HG03066 (cell line): ENCODE data around the gene CST7.
A peak's percentile ranks its signal among the peaks of the same experiment; 100 is the strongest.
"Not testable (repeated sequence)": the region's sequence is repeated elsewhere in the genome, so short reads cannot be mapped to it uniquely, and the experiment has no call there.

ENCODE experiments used
- ATAC-seq: cut with Tn5 transposase; IDR thresholded peaks from one replicate; pipeline ENCODE4 v1.9.1; 2021; ENCODE audit warnings: low read depth; ENCODE audit not compliant: unreplicated experiment

The CST7 gene, protein sequence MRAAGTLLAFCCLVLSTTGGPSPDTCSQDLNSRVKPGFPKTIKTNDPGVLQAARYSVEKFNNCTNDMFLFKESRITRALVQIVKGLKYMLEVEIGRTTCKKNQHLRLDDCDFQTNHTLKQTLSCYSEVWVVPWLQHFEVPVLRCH

DNA sequence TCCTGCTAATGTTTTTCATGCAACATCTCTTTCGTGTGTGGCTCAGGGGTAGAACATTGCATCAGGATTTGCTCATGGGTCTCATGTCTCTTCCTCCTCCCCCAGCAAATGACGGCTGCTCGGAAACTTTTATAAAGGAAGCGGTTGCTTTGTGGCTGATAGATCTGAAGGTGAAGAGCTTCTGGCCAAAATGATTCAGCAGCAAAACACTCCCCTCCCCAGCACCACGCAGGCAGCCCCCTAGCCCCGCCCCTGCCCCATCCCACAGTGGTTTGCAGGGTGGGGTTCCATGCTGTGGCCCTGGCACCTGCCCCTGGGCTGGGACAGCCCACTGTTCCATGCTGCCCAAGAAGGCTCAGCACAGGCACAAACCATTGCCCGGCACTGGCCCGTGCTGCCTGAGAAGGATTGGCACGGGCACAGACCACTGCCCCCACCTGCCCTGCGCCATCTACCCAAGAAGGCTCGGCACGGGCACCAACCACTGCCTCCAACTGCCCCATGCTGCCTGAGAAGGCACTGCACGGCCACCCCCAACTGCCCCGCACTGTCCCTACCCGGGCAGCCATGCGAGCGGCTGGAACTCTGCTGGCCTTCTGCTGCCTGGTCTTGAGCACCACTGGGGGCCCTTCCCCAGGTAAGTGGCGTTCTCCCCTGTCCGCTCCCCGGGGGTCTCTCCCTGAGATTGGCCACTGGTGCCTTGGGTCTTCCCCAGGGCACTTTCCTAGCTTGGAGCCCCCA, at the start of gene CST7:
TSS of gene CST7 (plus strand) at position 331 of the 741 bp plus-strand sequence. CDS start at position 568, 237 bp downstream.
- ATAC-seq: no peak

DNA sequence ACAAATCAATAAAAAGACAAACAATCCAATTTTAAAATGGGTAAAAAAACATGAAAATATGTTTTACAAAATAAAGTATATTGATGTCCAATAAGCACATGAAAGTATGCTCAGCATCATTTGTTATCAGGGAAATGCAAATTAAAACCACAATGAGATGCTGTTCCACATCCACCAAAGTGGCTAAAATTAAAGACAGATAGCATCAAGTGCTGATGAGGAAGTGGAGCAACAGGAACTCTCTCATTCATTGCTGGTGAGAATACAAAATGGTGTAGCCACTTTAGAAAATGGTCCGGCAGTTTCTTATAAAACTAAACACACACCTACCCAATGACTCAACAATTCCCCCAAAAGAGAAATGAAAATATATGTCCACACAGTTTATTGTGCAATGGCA, 42.3 kb upstream of the CST7 start:
- no peak for ATAC-seq

DNA sequence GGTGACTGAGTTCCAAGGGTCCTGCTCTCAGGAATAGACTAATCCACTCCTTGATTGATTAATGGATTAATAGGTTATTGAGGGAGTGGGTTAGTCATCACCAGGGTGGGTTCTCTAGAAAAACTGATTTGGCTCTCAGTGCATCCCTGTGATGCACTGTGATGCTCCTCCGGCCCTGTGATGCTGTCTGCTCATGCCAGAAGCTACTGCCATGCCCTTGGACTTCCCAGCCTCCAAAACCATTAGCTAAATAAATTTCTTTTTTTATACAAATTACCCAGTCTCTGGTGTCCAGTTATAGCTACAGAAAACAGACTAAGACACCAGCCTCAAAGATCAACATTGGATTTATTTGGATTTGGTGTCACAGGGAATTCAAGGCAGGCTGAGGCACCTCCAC, 40.4 kb upstream of the CST7 start:
- no peak for ATAC-seq

DNA sequence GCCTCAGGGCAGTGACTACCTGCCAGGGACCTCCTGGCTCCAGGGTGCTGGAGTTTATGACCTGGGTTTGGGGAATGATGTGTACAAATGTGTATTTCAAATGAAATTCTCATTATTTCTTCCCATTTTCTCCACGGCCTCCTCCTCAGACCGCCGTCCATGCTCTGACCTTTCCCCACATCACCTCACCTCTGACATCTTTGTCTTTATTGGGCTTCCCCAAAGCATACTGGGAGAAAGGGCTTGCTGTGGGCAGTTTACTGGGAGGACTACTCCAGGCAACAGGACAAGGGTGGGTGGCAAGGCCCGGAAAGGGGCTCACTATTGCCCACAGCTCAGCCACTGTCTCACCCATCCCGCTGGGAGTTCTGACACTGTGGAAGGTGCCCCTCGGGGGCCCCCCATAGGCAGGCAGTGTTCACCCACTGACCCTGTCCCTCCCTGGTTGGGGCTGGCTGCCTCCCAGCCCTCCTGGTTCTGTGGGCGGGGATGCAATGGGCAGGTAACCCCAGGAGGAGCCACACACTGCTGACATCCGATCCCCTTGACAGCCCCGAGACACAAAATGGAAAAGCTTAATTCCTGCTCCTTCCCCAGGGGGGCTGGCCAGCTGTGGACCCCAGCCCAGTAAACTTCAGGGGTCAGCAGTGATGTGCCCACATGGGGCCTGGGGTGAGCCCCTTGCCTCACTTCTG, 39.8 kb upstream of the CST7 start:
- ATAC-seq: no peak

DNA sequence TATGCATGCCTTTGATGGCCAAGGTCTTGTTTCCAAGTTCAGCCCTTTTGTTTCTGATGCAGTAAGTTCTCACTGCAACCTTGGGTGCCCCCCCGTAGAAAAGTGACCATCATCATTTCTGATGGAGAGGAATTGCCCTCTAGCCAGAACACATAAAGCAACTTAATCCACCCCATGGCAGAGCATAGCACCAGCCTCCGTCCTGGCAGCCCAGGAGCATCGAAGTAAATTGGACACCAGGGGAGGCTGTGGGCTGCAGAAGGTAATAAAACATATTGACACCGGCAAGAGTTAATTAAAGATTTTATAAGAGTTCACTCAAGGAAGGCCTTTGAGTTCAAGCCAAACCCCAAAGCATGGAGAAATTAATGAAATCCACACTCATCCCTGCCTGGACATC, 39.2 kb upstream of the CST7 start:
- ATAC-seq: no peak

DNA sequence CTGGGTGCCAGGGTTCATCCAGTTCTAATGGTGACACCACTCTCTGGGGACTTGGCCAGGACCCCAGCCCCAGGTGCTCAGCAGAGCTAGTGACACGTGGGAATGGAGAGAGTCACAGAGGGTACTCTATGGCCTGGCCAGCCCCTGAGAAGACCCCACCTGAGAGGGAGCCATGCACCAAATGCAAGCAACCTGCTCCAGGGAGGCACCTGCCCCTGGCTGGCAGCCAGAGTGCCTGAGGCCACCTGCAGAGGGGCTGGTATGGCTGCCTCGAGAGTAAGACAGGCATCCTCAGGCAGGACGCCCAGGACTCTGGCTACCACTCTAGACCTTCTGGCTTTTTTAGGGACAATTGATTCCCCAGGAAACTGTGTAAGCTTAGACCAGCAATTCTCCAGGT, 38.6 kb upstream of the CST7 start:
- ATAC-seq: no peak

DNA sequence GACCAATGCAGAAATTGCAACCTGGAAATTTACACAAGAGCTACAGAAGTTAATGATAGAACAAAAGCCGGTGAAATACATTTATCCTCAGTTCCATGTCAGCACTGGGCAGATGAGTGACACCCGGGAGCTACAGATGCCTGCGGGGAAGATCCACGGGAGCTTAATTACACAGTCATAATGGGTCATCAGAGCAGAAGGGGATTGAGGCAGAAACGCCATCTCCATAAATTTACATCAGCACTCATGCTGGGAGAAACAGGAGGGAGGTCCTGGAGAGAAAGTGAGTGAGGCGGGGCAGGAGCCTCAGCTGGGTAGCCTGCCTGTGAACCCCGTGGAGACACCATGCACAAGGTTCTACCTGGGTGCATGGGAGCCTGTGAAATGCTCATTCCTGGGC, 37.6 kb upstream of the CST7 start:
- no peak for ATAC-seq

DNA sequence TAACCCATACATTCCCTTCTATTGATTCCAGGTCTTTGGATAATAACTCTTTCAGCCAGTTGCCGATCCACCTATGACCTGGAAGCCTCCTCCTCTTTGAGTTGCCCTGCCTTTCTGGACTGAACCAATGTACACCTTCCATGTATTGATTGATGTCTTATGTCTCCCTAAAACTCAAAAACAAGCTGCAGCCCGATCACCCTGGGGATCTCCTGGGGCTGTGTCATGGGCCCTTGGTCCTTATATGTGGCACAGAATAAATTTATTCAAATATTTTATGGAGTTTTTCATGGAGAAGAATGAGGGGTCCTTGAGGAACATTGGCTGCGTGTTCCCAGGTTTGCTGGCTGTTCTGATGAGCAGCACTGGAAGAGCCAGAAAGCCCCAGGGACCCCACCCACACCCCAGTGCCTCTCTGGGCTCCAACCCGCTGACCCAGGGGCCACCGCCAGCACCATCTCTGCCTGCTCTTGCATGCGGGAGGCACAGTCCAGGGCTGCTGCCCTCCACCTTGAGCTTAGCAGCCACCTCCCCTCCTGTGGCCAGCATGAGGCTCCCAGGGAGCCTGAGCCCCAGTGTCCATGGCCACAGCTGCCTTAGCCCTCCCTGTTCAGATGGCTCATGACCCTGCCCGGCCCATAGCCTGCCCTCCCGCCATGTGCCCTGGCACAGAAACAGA, 36.5 kb upstream of the CST7 start:
- ATAC-seq: no peak

DNA sequence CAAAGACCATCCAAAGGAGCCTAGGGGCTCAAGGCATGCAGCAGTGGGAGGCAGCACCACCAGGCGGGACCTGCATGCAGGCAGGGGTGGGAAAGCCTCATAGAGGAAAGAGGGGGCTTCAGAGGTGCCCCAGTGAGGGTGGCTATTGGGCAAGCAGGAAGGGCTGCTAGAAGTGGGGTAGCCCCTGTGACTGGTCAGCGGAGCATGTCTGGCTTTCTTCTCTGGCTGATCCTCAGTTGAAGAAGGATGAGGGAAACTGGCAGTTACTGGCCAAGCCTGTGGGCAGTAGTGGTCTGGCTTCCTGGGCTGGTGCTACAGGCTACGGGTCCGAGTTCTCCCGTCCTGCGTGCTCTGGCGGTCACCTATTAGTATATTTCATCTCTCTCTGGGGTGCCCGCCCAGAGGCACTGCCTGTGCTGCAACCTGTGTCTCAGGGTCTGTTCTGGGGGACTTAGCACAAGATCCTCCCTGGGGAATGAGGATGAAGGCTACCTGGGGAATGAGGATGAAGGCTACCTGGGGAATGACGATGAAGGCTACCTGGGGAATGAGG, 35.9 kb upstream of the CST7 start:
- ATAC-seq: no peak

DNA sequence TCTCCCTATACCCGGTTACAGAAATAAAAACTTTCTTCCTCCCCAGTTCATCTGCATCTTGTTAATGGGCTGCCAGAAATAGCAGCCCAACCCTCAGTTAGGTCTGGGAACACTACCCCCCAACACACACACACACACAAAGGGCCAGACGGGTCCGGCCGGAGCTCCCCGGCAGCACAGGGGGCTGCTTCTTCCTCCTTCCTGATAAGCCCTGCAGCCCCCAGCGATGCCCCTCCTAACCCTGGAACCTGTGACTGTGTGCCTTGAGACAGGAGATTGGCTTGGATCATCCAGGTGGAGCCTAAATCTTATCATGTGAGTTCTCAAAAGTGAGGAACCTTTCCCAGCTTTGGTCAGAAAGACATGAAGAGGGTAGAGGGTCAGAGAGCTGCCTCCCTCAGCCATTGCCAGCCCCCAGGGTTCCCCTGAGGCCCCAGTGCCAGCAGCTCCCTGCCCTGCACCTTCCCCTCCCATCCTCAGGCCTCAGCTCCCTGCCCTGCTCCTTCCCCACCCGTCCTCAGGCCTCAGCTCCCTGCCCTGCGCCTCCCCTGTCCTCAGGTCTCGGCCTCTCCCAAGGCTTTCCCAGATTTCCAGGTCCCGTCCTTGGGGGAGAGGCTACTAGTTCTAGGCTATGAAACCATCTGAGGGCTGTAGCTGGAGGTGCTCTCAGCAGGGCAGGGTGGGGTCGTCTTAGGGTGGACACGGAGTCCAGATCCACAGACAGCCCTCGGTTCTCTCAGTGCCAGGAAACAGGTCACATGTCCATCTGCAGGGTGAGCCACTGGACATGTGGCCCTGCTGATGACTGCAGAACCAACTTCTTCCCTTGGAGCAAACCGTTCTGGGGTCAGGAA, 34.5 kb upstream of the CST7 start:
- ATAC-seq: no peak

DNA sequence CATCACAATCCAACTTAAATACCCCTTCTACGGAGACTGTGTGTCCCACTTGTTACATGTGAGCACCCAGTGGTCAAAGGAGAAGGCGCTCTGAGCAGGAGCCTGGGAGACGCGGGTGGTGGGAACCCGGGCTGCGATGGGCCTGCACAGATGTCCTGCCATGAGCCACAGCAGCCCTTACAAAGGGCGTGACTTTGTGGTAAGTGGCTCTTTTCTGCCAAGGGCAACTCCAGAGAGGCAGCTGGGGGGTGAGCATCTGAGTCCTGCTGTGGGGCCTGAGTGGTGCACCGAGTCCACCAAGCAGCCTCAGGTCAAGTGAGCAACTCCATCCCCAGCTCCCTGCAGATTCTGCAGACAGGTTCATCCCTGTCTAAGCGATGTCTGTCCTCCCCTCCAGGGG, 33.6 kb upstream of the CST7 start:
- ATAC-seq: no peak

DNA sequence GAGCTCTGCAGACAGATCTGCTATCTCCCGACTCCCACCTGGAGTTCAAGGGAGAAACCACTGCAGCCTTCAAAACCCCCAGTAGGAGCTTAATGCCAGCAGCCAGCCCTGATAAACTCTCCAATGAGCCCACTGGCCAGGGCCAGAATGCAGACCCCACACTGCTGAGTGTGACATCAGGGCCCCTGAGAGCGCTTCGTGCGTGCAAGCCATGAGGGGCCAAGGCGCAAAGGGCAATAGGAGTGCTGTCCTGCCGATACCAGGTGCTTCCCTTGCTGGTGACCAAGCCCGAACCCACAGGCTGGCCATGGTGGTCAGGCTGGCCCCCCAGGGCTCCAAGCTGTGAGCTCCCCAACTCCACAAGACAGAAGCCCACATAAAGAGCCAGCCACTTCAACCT, 33.2 kb upstream of the CST7 start:
- ATAC-seq: no peak

DNA sequence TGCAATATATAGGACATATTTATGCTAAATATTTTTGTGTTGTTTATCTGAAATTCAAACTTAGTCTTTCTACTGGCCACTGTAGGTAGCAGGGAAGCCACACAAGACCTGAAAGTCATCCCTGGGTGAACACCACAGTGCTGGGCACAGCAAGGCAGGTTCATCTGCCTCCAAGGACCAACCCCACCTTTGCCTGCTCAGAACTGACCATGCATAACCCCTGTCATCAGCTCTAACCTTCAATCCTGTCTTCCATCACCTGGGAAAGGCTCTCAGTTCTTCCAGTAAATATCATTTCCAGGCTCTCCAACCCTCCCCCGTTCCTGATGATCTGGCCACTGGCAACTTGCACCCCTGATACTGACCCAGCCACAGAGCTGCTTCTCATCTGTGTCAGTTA, 32.7 kb upstream of the CST7 start:
- no peak for ATAC-seq

DNA sequence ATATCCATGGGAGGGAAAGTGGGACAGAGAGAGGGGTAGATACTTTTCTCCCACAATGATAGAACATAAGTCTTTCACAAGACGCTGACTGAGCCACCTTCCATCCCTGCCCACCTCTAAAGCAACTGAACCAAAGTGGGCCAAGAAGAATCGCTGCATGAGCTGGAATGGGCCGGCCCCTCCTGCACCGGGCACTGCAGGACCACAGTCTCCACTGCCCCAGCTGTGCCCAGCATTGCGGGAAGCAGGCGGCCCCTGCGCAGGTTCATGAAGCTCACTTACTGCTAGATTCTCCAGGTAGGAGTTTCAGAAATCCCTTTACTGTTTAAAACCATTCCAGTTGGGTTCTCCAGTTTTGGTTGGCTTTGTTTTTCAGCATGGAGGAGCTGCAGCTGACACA, 32.0 kb upstream of the CST7 start:
- no peak for ATAC-seq

DNA sequence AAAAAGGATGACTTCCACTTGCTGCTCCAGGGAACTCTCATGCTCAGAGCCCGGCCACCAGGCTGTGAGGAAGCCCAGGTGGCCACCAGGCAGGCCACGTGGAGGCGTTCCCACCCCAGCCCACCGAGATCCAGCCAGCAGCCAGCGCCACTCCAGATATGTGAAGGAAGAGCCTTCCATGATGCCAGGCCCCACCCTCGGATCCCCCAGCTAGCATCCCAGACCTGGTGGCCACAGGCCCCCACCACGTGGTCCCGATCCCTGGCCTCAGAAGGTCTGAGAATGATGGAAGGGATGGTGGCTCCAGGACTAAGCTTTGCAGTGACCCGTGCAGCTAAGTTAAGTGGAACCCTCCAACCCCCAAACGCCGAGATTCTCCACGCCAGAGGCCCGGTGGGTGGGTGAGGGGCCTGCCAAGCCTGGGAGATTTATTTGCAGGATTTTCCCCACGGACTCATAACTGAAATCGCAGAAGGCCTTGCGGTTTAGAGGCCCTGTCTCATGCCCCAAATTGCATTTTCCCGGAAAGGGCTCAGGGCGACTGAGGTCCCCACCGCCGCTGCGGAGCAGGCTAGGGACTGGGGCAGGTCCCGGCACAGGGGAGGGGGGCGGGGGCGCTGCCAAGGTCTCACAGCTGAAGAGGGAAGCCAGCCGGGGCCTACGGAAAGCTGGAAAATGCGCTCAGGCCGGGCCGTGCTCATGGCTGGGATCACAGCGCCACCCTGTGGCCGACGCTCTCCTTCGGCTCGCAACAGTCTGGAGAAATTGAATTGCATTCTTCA, 31.1 kb upstream of the CST7 start:
- peak; percentile 68 for ATAC-seq

DNA sequence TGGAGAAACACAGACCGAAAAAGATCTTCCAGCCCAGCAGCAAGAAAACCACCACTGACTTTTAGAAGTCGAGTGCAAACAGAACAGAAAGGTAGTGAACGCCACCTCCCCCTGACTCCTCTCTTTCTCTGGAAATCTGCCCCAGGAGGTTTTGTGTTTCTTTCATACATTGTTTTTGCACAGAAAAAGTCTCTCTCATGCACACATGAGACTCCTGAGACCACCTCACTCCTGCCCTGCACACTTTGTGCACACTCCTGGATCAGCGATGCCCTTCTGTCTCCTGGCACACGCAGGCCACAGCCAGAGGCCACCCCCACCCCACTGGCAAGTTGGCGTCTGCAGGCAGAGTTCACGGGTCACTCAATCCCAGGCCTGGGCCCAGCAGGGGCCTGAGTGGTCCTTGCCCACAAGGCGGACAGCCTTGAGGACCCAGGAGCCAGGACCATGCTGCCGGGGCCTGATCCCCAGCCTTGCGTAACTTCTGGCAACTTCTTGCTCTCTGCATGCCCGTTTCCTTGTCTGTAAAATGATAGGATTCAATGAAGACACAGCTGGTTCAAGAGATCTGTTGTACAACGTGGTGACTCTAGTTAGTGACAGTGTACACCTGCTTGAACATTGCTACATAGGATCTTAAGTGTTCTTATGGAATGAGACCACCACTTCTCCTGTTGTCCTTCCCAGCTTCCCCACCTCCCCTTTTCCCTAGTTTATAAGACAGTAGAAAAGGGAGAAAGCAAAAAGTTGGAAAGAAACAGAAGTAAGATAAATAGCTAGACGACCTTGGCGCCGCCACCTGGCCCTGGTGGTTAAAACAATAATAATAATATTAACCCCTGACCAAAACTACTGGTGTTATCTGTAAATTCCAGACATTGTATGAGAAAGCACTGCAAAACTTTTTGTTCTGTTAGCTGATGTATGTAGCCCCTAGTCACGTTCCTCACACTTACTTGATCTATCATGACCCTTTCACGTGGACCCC, 30.2 kb upstream of the CST7 start:
- no peak for ATAC-seq

DNA sequence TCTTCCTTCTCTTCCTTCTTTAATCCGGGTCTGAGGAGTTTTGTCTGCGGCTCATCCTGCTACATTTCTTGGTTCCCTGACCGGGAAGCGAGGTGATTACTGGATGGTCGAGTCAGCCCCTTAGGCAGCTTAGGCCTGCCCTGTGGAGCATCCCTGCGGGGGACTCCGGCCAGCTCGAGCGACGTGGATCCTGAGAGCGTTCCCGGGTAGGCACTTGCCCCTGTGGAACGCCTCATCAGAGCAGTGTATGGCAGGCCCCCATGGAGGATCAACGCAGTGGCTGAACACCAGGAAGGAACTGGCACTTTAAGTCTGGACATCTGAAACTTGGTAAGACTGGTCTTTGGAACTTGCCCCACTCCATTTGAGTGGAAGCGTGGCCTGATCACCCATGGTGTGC, 29.4 kb upstream of the CST7 start:
- not testable (repeated sequence) for ATAC-seq

DNA sequence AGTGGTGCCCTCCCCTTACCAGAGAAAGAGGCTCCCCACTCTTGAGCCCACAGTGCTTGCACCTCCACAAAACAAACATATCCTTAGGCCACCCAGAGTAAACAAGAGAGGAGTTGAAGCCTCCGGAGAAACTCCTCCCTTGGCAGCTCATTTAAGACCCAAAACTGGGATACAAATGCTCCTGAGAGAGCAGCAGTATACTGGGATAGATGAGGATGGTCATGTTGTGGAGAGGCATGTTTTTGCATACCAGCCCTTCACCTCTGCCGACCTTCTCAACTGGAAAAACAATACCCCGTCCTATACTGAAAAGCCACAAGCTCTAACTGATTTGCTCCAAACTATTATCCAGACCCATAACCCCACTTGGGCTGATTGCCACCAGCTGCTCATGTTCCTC, 28.4 kb upstream of the CST7 start:
- ATAC-seq: not testable (repeated sequence)
